ENCODE measurements around the gene CNDP2.
"Not testable (repeated sequence)": the region's sequence is repeated elsewhere in the genome, so short reads cannot be mapped to it uniquely, and the experiment has no call there.

CNDP2 gene

DNA sequence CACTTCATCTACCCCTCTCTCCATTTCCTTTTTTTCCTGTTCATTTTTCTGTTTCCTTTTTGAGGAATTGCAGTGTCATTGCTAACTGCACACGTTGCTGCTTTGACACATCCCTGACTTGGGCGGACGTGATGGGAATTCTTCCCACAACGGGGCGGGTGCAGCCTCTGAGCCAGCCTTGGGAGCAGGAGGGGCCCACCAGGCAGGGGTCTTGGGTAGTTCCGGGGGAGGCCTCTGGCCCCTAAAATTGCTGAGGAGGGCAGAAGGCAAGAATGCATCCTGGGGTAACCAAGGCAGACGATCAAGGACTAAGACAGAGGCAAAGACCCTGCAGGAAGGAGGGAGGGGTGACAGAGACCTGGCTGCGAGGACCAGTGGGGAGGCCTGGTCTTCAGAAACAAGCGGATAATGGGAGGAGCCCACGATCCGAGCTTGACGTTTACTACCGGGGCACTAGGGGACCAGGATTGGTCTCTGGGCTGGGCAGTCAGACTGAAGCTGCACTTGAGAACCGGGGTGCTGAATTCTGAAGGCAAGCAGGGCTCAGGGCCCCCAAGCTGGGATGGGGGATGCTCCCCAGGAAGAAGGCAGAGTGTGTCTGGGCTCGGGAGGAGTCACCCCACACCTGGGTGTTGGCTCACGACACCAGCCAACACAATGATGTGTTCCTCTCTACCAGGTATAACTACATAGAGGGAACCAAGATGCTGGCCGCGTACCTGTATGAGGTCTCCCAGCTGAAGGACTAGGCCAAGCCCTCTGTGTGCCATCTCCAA is 23.3 kb downstream of the CNDP2 start:
- DNase-seq = no peak

DNA sequence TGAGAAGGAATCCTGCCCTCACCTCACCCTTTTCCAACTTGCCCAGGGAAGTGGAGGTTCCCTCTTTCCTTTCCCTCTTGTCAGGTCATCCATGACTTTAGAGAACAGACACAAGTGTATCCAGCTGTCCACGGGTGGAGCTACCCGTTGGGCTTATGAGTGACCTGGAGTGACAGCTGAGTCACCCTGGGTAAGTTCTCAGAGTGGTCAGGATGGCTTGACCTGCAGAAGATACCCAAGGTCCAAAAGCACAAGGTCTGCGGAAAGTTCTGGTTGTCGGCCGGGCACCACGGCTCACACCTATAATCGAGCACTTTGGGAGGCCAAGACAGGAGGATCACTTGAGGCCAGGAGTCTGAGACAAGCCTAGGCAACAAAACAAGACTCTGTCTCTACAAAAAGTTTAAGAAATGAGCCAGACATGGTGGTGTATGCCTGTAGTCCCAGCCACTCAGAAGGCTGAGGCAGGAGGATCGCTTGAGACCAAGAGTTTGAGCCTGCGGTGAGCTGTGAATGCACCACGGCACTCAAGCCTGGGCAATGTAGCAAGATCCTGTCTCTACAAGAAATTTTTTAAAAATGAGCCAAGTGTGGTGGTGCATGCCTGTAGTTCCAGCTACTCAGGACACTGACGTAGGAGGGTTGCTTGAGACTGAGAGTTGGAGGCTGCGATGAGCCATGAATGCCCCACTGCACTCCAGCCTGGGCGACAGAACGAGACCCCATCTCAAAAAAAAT is 24.1 kb downstream of the CNDP2 start:
- DNase-seq = no peak

DNA sequence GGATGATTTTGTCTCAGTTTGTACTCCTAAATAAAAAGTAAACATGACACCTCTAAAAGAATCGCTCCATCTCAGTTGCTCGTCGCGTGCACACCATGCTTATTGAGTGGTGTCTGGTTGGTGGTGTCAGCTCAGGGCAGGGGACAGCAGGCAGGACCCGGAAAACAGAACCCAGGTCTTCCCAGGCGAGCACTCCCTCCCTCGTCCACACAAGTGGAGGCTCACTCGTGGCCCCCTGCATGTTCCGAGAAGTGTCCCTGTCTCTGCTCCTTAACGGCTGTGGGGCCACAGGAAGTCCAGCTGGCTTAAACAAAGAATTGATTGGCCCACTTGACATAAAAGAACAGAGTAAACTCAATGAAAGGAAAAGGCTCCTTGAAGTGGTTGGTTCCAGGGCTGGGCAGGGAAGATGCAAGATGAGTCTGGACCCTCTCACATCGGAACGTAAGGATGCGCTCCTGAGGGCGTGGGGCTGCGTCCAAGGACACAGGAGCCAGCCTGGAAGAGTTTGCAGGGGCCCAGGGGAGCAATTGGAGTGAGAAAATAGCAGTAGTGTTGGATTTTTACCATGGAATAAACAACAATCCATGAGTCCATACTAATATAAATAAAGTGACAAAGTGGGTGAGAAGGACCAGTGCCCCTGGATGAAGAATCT is 25.0 kb downstream of the CNDP2 start:
- DNase-seq = no peak

DNA sequence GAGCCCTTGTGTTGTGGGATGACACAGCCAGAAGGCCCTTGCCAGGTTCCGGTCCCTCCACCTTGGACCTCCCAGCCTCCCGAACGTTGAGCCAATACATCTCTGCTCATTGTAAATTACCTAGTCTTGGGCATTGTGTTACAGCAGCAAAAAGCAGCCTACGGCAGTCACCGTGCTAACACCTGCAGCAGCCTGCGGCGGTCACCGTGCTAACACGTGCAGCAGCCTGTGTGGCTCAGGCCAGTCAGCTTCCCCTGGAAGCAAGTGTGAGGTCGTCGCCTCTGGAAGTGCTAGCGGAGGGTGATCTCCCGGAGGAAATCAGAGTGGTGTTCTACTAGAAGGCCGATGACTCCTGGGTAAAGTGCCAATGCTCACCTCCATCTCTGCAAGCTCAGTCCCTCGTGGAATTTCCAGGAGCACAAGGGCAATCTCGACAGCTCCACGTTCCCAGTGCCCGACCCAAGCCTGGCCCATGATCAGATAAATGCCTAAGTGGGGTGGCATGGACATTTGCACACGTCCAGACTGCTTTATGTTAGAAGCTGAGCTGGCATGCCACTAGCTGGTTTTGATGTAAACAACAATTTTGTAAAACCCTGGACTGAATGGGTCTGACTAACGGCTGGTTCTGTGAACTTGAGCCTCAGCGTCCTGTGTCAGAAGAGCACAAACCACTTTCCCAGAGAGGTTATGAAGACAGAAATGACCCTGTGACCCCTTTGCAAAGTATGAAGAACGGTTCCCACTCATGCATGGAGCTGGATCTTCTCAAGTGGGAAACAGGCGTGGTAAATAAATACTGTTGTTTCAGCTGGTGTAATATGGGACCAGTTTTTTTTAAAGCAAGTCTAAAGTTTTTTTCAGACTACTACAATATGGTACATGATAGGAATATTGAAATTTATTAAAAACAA is 26.7 kb downstream of the CNDP2 start:
- DNase-seq = peak; percentile 12

DNA sequence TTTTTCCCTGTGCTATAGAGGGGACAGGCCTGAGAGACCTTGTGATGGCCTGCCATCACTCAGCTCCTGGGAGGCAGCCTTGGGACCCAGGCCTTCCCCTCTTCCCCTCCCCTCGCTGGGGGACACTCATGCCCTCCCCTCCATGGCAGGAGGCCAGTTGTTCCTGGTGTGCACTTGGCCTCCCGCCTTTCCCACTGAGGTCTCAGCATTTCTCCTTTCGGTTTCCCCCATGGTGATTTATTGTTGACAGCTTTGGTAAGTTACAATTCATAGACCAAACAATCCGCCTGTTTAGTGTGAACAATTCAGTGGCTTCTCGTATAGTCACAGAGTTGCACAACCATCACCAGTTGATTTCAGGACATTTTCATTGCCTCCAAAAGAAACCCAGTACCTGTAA is 27.9 kb downstream of the CNDP2 start:
- DNase-seq = no peak

DNA sequence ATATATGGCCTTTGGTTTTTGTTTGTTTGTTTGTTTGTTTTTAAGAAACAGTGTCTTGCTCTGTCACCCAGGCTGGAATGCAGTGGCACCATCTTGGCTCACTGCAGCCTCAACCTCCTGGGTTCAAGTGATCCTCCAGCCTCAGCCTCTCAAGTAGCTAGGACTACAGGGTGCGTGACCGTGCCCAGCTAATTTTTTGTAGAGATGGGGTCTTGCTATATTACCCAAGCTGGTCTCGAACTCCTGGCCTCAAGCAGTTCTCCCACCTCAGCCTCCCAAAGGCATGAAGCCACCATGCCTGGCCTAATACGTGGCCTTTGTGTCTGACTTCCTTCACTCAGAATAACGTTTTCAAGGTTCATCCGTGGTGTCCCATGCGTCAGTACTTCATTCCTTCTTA is 28.8 kb downstream of the CNDP2 start:
- DNase-seq = not testable (repeated sequence)

DNA sequence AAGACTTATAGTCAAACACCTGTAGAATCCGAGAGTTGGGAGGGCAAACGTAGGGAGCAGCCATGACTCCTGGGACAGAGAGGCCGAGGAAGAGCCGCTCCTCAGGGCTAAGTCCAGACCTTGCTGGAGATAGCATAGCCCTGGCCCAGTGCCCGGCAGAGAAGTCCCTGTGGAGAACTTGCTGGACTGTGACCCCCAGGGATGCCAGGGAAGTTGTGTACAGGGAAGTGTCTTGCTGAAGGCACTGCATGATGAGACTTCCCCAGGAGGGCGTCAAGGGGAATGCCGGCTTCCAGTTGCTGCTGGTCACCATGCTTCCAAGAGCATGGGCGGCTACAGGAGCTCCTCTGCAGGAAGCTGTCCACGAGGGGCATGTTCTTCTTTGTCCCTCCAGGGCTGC is 29.6 kb downstream of the CNDP2 start:
- DNase-seq = peak; percentile 12

DNA sequence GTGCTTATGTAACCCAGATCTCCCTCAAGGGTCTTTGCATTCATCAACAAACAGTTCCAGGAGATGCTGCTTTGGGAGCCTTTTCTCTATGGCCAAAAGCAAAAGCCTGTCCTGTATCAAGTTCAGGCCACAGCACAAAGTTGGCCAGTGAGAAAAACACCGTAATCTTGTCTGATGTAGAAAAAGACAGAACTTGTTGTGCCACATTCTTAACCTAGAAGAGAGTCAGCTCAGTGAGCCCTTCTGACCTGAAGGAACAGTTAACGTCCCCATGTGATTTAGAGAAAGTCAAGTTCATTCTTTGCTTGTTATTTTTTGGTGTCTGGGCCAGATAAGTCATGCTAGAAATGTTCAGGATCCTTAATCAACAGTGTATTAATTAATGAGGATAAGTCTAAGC is 30.3 kb downstream of the CNDP2 start:
- DNase-seq = no peak

DNA sequence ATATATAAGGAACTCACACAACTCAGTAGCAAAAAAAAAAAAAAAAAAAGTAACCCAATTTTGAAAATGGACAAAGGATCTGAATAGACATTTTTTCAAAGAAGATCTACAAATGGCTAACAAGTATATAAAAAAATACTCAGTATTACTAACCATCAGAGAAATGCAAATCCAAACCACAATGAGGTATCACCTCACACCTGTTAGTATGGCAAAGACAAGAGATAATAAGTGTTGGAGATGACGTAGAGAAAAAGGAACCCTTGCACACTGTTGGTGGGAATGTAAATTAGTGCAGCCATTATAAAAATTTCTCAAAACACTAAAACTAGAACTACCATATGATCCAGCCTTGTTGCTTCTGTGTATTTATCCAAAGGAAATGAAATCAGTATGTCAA is 32.3 kb downstream of the CNDP2 start:
- DNase-seq = no peak

DNA sequence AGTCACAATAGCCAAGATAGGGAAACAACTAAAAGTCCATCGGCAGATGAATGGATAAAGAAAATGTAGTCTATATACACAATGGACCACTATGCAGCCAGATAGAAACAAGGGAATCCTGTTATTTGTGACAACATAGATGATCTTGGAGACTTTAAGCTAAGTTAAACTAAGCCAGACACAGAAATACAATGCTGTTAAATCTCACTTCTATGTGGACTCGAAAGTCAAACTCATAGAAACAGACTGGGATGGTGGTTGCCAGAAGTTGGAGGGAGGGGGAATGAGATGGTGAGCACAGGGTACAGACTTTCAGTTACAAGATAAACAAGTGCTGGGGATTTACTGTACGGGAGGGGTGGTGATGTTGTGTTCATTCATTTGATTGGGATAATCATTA is 32.8 kb downstream of the CNDP2 start:
- DNase-seq = no peak

DNA sequence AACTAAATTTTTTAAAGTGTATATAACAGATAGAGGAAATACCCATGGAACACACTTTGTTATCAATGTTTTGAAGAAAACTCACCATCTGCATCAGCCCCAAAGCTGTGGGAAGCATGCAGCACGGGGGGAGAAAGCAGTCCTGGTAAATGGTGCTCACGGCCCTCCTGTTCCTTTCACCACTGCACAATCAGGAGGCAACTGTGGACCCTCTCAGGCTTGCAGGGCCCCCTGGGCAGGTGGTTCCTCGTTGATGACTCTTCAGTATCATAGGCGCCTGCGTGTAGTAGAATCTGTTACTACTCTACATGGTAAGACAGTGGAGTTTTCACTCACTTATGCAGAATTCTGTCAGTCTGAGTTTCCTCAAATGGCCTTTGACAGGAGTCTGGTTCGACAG is 33.2 kb downstream of the CNDP2 start:
- DNase-seq = peak; percentile 6

DNA sequence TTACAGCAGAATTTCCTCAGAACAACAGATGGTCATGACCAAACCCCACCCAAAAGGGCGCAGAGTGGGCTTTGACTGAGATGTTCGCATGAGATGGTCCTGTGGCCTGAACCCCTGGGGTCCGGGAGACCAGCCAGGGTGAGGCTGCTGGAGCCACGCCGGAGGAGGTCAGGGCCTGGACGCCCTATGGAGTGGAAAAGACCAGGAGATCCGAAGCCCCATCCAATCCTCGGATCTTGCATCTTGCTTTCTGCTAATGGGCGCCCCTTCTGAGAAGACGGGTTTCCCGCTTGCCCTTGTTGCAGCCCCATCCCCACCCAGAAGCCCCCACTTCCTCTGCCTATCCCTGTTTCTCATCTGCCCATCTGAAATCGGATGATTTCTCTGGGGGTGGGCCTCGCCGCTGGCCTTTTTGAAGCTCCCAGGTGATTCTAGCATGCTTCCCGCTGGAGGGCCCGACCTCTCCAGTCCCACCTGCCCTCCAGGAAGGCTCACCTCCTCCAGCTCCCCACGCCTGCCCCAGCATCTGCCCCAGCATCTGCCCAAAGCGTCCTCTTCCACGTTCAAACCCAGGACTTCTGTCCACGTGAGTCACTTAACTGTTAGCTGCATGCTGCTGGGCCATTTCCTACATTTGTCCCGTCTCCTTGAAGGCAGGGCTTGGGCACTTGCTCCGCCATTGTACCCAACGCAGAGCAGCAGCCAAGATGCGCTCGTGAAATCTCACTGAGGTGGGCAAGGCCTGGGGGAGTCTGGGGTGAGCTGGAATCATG is 33.8 kb downstream of the CNDP2 start:
- DNase-seq = peak; percentile 7

DNA sequence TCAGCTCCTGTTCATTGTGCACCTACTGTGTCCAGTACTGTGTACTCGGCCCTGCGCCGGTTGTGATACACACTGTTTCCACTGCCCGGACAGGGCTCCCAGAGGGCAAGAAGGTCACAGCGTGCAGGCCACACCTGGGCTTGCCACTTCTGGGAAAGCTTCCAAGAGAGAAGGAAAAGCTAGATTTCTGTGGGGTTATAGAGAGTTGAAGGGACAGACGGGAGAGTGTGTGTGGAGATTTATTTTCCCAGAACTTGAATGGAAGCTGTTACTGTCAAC is 34.4 kb downstream of the CNDP2 start:
- DNase-seq = peak; percentile 4

DNA sequence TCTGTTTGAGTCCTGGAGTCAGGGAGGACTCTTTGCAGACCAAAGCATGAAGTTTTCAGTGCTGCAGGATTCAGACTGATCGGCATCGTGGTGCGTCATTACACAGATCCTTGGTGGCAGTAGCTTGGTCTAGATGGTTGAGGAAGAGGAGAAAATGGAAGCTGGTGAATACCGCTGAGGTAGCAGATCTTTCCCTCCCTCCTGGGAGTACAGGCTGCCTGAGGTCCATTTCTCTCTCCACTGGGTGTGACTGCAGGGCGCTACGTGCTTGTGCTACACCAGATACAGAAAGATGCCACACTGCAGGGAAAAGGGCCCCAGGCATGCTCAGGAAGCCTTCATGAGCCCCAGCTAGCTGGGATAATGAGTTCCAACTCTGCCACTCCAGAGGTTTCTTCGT is 34.9 kb downstream of the CNDP2 start:
- DNase-seq = peak; percentile 5

DNA sequence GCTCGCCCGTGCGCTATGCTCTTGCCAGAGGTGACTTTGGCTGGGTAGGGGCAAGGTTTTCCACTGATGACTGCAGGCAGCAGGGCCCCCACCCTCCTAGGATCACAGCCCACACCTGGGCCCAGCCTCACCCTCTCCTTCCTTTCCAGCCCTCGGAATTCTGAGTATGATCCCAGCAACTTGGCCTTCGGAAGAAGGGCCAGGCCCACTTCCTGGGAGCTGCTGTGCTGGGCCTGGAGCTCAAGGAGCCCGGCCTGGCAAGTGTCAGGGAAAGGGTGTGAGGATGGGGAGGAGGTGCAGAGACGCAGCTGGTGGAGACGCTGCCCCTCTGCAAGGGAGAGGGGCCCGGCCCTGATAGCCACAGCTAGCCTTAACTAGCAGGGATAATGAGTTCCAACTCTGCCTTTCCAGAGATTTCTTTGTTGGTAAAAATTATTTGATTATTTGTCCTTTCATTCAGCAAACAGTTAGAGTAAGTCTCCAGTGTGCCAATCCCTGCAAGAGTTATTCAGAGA is 36.4 kb downstream of the CNDP2 start:
- peak; percentile 3 for DNase-seq

DNA sequence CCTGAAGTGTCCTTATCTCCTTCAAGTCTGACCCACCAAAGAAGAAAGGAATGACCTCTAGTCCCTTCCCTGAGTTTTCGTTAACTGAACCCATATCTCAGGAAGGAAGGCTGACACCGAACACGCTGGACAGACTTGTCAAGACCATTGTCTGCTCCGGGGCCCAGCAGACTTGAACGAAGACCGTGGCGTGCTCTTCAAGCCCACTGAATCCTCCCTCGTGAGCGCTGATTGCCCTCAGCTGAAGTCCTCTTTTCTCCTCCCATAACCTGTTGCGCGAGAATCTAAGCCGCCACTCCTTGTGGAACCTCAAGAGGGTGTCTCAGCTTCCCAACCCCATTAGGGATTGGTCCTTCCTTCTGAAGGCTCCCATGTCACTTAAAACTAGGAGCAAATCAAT is 37.5 kb downstream of the CNDP2 start:
- peak; percentile 4 for DNase-seq

DNA sequence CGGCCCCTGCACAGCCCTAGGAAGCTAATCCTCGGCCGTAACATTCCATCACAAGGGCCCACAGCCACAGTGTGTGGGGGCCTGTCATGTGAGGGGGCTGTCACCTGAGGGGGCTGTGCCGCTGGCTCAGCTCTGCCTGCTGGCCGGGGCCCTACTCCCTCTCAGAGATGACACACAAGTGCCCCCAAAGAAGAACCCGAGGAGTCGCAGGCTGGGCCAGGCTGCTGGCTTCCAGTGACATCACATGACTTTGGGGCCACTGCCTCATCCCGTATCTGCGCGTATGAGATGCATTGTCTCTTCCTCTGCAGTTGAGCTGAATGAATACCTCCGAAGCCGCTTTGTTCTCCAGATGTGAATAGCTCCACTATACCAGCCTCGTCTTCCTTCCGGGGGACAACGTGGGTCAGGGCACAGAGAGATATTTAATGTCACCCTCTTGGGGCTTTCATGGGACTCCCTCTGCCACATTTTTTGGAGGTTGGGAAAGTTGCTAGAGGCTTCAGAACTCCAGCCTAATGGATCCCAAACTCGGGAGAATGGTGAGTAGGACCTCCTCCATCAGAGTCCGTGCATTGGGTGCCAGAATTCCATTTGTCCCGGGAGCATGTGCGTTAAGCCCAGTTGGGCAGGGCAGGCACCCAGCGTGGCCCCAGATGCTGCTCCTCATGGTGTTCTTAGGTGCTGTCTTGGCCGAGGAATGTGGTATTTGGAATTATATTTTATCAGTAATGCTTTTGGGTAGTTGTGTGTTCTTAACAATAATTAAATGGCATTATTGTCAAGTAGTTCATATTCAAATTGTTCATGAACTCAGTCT is 38.2 kb downstream of the CNDP2 start, which contains the start of gene CNDP1:
Gene CNDP1, plus strand, starts transcription at position 351 of the 820 bp plus-strand sequence. Its CDS starts 168 bp downstream, at position 519.
- peak; percentile 10 for DNase-seq

DNA sequence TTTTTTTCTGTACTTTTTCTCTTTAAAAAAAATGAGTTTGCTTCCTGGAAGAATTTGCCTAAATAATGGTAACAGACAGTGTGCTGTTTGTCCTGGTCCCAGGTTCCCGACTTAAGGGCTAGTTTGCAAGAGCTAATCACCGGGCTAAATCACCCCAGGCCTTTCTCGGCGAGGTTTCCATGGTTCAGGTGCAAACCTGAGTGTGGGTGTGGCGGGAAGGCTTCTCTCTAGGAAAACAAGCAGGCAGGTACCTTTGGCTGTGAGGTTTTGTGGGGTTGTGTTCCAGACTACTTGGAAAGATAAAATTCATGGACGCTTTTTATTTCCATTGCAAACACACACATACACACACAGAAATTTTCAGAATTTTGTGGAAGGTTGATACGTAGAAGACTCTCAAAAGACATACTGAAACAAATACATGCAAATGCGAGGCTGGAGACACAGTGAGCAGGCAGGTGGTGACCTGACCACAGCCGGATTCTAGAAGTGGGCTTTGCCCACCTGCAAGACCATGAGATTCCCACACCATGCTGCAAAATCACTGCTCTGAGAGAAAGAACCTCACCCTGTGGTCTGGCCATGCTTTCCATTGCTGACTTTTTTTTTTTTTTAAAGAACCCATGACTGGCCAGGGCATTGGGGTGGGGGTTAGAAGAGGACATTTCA is 39.0 kb downstream of the CNDP2 start:
- peak; percentile 1 for DNase-seq

DNA sequence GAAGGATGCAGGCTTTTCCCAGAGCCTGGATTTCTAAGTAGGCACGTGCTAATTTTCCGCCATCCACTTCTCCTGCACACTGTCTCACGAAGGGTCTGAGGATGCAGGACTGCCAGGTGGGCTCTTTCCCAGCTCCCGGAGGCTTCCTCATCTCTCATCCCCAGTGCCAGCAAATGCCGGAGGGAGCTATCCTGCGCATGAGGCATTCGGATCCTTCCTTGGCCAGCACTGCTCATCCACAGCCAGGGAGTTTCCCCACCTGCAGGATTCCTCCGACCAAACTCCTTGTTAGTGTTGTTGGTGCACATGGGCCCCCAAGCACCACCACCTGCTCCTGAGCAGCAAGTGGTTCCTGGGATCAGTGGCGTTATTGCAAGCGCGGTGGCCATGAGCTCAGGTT is 43.1 kb downstream of the CNDP2 start:
- no peak for DNase-seq

DNA sequence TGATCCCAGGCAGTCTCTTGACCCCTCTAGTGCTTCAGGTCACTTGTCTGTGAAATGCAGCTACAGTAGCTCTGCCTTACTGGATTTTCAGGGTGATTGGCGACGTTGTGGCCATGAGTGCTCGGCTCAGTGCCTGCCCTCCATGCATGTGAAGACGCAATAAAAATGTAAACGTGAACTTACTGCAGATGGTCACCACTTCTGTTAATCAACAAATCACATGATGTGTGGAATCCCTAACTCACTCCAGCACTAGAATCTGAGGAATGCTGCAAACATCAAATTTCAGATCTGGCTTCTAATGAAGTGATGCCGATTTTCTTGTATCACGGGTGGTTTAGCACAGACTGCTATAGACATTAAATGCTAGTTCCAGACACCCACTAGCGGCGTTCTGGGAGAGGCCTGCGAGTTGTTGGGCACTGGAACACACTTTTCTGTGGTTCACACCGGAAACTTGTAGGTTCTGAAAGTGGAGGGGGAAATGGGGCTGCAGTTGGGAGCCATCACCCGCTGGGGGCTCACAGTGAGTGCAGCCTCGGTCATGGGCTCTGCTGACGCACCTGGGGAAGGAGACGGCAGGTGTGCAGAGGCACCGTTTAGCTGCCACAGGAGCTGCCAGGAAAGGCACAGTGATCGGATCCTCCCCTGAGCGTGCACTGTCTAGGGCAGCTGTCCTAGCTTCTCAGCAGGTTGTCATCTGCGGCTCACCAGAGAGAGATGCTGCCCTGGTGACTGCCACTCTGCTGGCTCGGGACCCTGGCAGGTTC is 44.7 kb downstream of the CNDP2 start:
- DNase-seq = no peak
